K562 (cell line): ENCODE results near the gene NPM3.

Experiments used
- EP300 ChIP-seq: IDR thresholded peaks from 2 replicates; pipeline ENCODE4 v1.6.1; 2012; ENCODE audit warnings: low read length, improper control_type of control experiment
- GATA2 ChIP-seq: sonication (generic); formaldehyde crosslinking; IDR thresholded peaks from 2 replicates; pipeline ENCODE4 v1.4.0; 2020; ENCODE audit warnings: mild to moderate bottlenecking, missing genetic modification reagents
- GATAD2A ChIP-seq: fragments of 450-650 bp; IDR thresholded peaks from 2 replicates; pipeline ENCODE4 v1.6.1; 2017
- PHF20 ChIP-seq: fragments of 450-650 bp; IDR thresholded peaks from 2 replicates; pipeline ENCODE4 v1.6.1; 2018; ENCODE audit not compliant: partially characterized antibody
- PHF8 ChIP-seq: fragments of 200-600 bp; sonication (generic); IDR thresholded peaks from 2 replicates; pipeline ENCODE4 v1.6.1; 2012; ENCODE audit warnings: mixed run types, mild to moderate bottlenecking, inconsistent platforms, low read length, moderate library complexity, borderline replicate concordance
- RAD21 ChIP-seq, 2 experiments: fragments of 250-450 bp in 1 of 2; fragments of 450-650 bp in 1 of 2; sonication (Bioruptor Pico) in 1 of 2; formaldehyde crosslinking in 1 of 2; IDR thresholded peaks in 1 of 2; conservative IDR thresholded peaks in 1 of 2; 2 replicates each; pipeline versions ENCODE4 v1.4.0 to v1.8.0; 2020 to 2022; ENCODE audit warnings: mild to moderate bottlenecking in 2 of 2, moderate library complexity in 1 of 2
- ZBTB43 ChIP-seq: sonication (generic); formaldehyde crosslinking; IDR thresholded peaks from 2 replicates; pipeline ENCODE4 v1.8.0; 2023; ENCODE audit warnings: mild to moderate bottlenecking, missing genetic modification reagents
- ZNF197 ChIP-seq: fragments of 200-800 bp; sonication (Bioruptor generic); IDR thresholded peaks from 2 replicates; pipeline ENCODE4 v1.6.1; 2016; ENCODE audit warnings: low read depth, missing genetic modification characterization, missing compliant biosample characterization
- ZNF57 ChIP-seq: fragments of 450-650 bp; formaldehyde crosslinking; IDR thresholded peaks from 2 replicates; pipeline ENCODE4 v1.4.0; 2020; ENCODE audit warnings: mild to moderate bottlenecking, moderate library complexity

DNA sequence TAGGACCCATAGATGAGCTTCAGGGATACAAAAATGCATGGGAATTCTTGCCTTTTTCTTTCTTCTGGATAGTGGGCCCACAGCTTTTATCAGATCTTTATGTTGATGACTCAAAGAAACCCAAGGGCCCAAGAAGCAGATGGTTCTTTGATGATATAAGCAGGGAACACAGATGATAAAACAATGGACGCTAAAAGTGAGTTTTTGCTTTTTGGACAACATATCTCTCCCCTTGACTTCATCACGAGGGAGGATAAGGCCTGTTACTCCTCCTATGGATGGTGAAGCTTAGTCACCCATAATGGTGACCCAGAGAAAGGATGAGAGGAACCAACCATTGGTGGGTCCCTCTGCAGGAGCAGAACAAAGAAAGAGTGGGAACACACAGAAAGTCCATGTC, 41.5 kb upstream of the NPM3 start:
- no peak for TF ChIP-seq RAD21 (CRISPR knock-in tag; conservative IDR thresholded peaks at IDR 0.05 in 1 of 2, IDR thresholded peaks at IDR 0.05 in 1 of 2)
- no peak for TF ChIP-seq ZBTB43
- TF ChIP-seq GATA2 (CRISPR knock-in tag): peak; percentile 65
- TF ChIP-seq PHF8: no peak
- no peak for TF ChIP-seq GATAD2A
- no peak for TF ChIP-seq ZNF197 (CRISPR knock-in tag)
- no peak for TF ChIP-seq PHF20
- TF ChIP-seq ZNF57 (CRISPR knock-in tag): no peak
- peak; percentile 81 for TF ChIP-seq EP300
